Stomach (tissue), 9 donors: Measurements from ENCODE around the gene XG. TPM values are rescaled to one million over a fixed set of nuclear protein-coding genes. Genes with fewer than 3 reads are reported as not detected.
"Not testable (repeated sequence)": the region's sequence is repeated elsewhere in the genome, so short reads cannot be mapped to it uniquely, and the experiment has no call there.

ENCODE experiments used
- DNase-seq, 2 donors: peaks; one replicate each; pipeline versions ENCODE4 v3.0.0 to v3.0.0-alpha.2; 2013 to 2019
- H3K27ac ChIP-seq, 5 donors: fragments of 200-600 bp in 4 of 5; sonication (generic) in 4 of 5; one replicate each; pipeline ENCODE4 v1.5.1; 2013 to 2019; ENCODE audit warnings: mild to moderate bottlenecking in 1 of 5, moderate library complexity in 1 of 5
- H3K27me3 ChIP-seq, 3 donors: fragments of 200-600 bp; sonication (generic); one replicate each; pipeline ENCODE4 v1.5.1; 2017 to 2019; ENCODE audit warnings: mixed run types in 1 of 3
- H3K36me3 ChIP-seq, 4 donors: fragments of 200-600 bp; sonication (generic); 1 replicate in 3 of 4; 2 replicates in 1 of 4; pipeline ENCODE4 v1.5.1; 2016 to 2019
- H3K4me1 ChIP-seq, 4 donors: fragments of 200-600 bp; sonication (generic); one replicate each; pipeline ENCODE4 v1.5.1; 2016 to 2019
- H3K4me3 ChIP-seq, 4 donors: fragments of 200-600 bp; sonication (generic) in 3 of 4; one replicate each; pipeline ENCODE4 v1.5.1; 2016 to 2019; ENCODE audit warnings: mild to moderate bottlenecking in 1 of 4
- H3K9me3 ChIP-seq, 4 donors: fragments of 200-600 bp; sonication (generic); one replicate each; pipeline ENCODE4 v1.5.1; 2016 to 2019
- EP300 ChIP-seq: sonication (generic); formaldehyde crosslinking; IDR thresholded peaks from one replicate; pipeline ENCODE4 v1.6.1; 2017; ENCODE audit warnings: antibody characterized with exemption
- POLR2A ChIP-seq, 4 donors: fragments of 450-650 bp; IDR thresholded peaks; one replicate each; pipeline ENCODE4 v1.6.1; 2016; ENCODE audit warnings: antibody characterized with exemption in 4 of 4, control low read depth in 2 of 4, mild to moderate bottlenecking in 1 of 4, moderate library complexity in 1 of 4
- POLR2AphosphoS5 ChIP-seq, 3 donors: sonication (generic); formaldehyde crosslinking; IDR thresholded peaks; one replicate each; pipeline ENCODE4 v1.6.1; 2016; ENCODE audit warnings: antibody characterized with exemption in 3 of 3
- WGBS, 5 donors: extraction: QIAGEN DNeasy Blood & Tissue Kit in 3 of 5; methylation state at CpG; one replicate each; pipeline versions ENCODE4 v1.1.5 to v1.1.7; 2013 to 2018; 5-methylcytosine and 5-hydroxymethylcytosine counted together
- intact Hi-C: fragments of 100-400 bp; cut with DNase I; formaldehyde crosslinking; loops from one replicate; pipeline ENCODE4 v1.15.1; 2023; ENCODE audit warnings: low total_unique reads
- polyA plus RNA-seq, 3 donors: library from polyadenylated mRNA; stranded (reverse); fragments of 200-250 nt; gene quantifications; one replicate each; pipeline ENCODE4 v1.2.3, GENCODE V29; 2013
- total RNA-seq, 5 donors: library from RNA; depleted of rRNA; stranded (reverse); fragments of >200 nt; gene quantifications; one replicate each; pipeline versions ENCODE4 v1.1.0 to v1.2.3, GENCODE V29; 2014 to 2016
- TF ChIP-seq, protein P1 (sequence below), 7 experiments: fragments of 450-650 bp in 4 of 7; fragments of 200-600 bp in 3 of 7; sonication (generic) in 3 of 7; IDR thresholded peaks; one replicate each; pipeline ENCODE4 v1.5.1; 2016 to 2019; ENCODE audit warnings: antibody characterized with exemption in 7 of 7, control low read depth in 2 of 7, mild to moderate bottlenecking in 1 of 7
- donor health status: healthy with polysubstance abuse.
- donor health status: Bipolar disorder and iron deficiency.
- donor health status: healthy.

The XG gene
- total and polyA plus RNA-seq, 8 donors, result 0.70 TPM; not detected in 7

GRCh38 chrX:2735270-2735669, 16.6 kb upstream of the XG start:
- DNase-seq, result no peak
- Histone ChIP-seq H3K27ac (no peak overlapping the region), H3K36me3 (peaks cover 32 to 91% (median 78%) of the 10 kb centered on the region in 4 donors), H3K4me3 (no peak overlapping the region), H3K4me1 (no peaks in the 10 kb centered on the region), H3K9me3 (no peaks in the 10 kb centered on the region), H3K27me3 (no peaks in the 10 kb centered on the region)
- 89 to 97% (median 94%) methylated on average over 4 of the region's 4 CpGs for WGBS, 5 donors
- TF ChIP-seq, protein P1, sequence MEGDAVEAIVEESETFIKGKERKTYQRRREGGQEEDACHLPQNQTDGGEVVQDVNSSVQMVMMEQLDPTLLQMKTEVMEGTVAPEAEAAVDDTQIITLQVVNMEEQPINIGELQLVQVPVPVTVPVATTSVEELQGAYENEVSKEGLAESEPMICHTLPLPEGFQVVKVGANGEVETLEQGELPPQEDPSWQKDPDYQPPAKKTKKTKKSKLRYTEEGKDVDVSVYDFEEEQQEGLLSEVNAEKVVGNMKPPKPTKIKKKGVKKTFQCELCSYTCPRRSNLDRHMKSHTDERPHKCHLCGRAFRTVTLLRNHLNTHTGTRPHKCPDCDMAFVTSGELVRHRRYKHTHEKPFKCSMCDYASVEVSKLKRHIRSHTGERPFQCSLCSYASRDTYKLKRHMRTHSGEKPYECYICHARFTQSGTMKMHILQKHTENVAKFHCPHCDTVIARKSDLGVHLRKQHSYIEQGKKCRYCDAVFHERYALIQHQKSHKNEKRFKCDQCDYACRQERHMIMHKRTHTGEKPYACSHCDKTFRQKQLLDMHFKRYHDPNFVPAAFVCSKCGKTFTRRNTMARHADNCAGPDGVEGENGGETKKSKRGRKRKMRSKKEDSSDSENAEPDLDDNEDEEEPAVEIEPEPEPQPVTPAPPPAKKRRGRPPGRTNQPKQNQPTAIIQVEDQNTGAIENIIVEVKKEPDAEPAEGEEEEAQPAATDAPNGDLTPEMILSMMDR (IDR thresholded peaks at IDR 0.05), result no peak
- TF ChIP-seq POLR2A (IDR thresholded peaks at IDR 0.05) (no peak), POLR2AphosphoS5 (IDR thresholded peaks at IDR 0.05) (no peak), EP300 (no peak)
- intact Hi-C loops, result no loop called here

DNA sequence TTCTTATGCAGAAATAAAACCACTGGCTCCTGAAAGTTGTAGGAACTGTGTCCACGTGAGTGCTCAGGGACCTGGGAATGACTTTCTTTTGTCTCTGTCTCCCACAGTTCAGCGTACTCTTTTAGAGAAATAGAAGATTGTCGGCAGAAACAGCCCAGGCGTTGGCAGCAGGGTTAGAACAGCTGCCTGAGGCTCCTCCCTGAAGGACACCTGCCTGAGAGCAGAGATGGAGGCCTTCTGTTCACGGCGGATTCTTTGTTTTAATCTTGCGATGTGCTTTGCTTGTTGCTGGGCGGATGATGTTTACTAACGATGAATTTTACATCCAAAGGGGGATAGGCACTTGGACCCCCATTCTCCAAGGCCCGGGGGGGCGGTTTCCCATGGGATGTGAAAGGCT, 11.2 kb upstream of the XG start:
- 89 to 94% (median 93%) methylated on average over 11 of the region's 11 CpGs for WGBS, 5 donors
- intact Hi-C loops, result no loop called here
- Histone ChIP-seq H3K36me3 (peaks cover 24 to 75% (median 62%) of the 10 kb centered on the region in 4 donors), H3K4me3 (no peak overlapping the region), H3K27me3 (no peaks in the 10 kb centered on the region), H3K4me1 (peaks cover 0 to 6% (median 3%) of the 10 kb centered on the region in 4 donors), H3K9me3 (no peaks in the 10 kb centered on the region), H3K27ac (no peak overlapping the region)
- no peak for DNase-seq
- TF ChIP-seq POLR2AphosphoS5 (IDR thresholded peaks at IDR 0.05) (no peak), EP300 (no peak)
- TF ChIP-seq, protein P1 (IDR thresholded peaks at IDR 0.05), result no peak

GRCh38 chrX:2741386-2741785, 10.5 kb upstream of the XG start:
- H3K27ac ChIP-seq, result no peak overlapping the region
- H3K4me3 ChIP-seq, result no peak overlapping the region
- H3K4me1 ChIP-seq, result peaks cover 0 to 13% (median 9%) of the 10 kb centered on the region in 4 donors
- no peak for TF ChIP-seq EP300
- TF ChIP-seq POLR2A (IDR thresholded peaks at IDR 0.05), result no peak
- TF ChIP-seq, protein P1 (IDR thresholded peaks at IDR 0.05), result no peak
- no peak for TF ChIP-seq POLR2AphosphoS5 (IDR thresholded peaks at IDR 0.05)
- H3K9me3 ChIP-seq, result no peaks in the 10 kb centered on the region
- WGBS, 5 donors, result 94 to 99% (median 97%) methylated on average over 3 of the region's 3 CpGs
- H3K36me3 ChIP-seq, result peaks cover 24 to 68% (median 55%) of the 10 kb centered on the region in 4 donors
- no peak for DNase-seq
- no peaks in the 10 kb centered on the region for H3K27me3 ChIP-seq
- intact Hi-C loops, result no loop called here

- H3K4me3 ChIP-seq, intact Hi-C loops, H3K27me3 ChIP-seq, H3K9me3 ChIP-seq: not testable (repeated sequence)
- 12 to 26% (median 18%) methylated on average over 6 of the region's 6 CpGs for WGBS, 5 donors
- Histone ChIP-seq H3K4me1 (peaks cover 0 to 16% (median 11%) of the 10 kb centered on the region in 4 donors), H3K36me3 (peaks cover 0 to 25% (median 16%) of the 10 kb centered on the region in 4 donors), H3K27ac (peak overlapping the region in 2 of 5 donors; percentile 2 to 39)
- DNase-seq, result peak in 1 of 2 donors; percentile 15
Observed at GRCh38 chrX:2746250-2746649, 5.6 kb upstream of the XG start.

DNA sequence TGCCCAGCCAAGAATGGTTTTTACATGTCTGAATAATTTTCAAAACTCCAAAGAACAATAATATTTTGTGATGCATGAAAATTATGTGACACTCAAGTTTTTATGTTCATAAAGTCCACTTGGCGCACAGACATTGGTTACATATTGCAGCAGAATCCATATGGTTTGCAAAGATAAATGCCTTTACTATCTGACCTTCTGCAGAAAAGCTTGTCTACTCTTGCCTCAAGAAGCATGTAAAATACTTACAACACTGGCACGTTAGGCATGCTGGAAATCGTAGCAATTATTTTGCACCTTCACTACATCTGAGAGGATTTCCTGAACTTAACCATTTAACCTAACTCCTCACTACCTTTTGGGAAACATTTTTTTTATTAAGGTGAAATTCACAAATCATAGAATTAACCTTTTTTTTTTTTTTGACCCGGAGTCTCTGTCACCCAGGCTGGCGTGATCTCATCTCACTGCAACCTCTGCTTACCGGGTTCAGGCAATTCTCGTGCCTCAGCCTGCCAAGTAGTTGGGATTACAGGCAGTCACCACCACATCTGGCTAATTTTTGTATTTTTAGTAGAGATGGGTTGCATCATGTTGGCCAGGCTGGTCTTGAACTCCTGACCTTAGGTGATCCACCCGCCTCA, 3.5 kb upstream of the XG start:
- H3K9me3 ChIP-seq, result no peaks in the 10 kb centered on the region
- 79 to 86% (median 82%) methylated on average over 8 of the region's 8 CpGs for whole genome bisulfite sequencing, 5 donors
- DNase-seq, result no peak
- peaks cover 0 to 7% (median 3%) of the 10 kb centered on the region in 4 donors for H3K36me3 ChIP-seq
- H3K4me3 ChIP-seq, result no peak overlapping the region
- TF ChIP-seq, protein P1 (IDR thresholded peaks at IDR 0.05), result no peak
- TF ChIP-seq POLR2AphosphoS5 (IDR thresholded peaks at IDR 0.05) (no peak), POLR2A (IDR thresholded peaks at IDR 0.05) (no peak), EP300 (no peak)
- H3K4me1 ChIP-seq, result peaks cover 0 to 16% (median 11%) of the 10 kb centered on the region in 4 donors
- H3K27me3 ChIP-seq, result no peaks in the 10 kb centered on the region
- H3K27ac ChIP-seq, result no peak overlapping the region
- intact Hi-C loops, result no loop called here
